K562 (cell line): ENCODE measurements around the gene THAP2. TPM values are rescaled to one million over a fixed set of nuclear protein-coding genes. Genes with fewer than 3 reads are reported as not detected.

Source experiments
- CXXC5 ChIP-seq: fragments of 250-450 bp; sonication (Bioruptor Pico); IDR thresholded peaks from 2 replicates; pipeline ENCODE4 v1.8.0; 2022; ENCODE audit warnings: inconsistent platforms, mild to moderate bottlenecking, moderate library complexity
- DMBX1 ChIP-seq: fragments of 250-450 bp; sonication (Bioruptor Pico); IDR thresholded peaks from 2 replicates; pipeline ENCODE4 v1.8.0; 2022; ENCODE audit warnings: inconsistent platforms, mild to moderate bottlenecking, moderate library complexity, borderline replicate concordance
- ELF1 ChIP-seq: fragments of 200-800 bp; sonication (Bioruptor generic); IDR thresholded peaks from 2 replicates; pipeline ENCODE4 v1.6.1; 2016; ENCODE audit warnings: missing genetic modification characterization, missing compliant biosample characterization
- GABPA ChIP-seq: fragments of 200-800 bp; sonication (Bioruptor generic); conservative IDR thresholded peaks from 2 replicates; pipeline ENCODE4 v1.6.1; 2016; ENCODE audit warnings: low read depth, missing genetic modification characterization, missing compliant biosample characterization
- GABPB1 ChIP-seq: sonication (generic); formaldehyde crosslinking; IDR thresholded peaks from 2 replicates; pipeline ENCODE4 v1.8.0; 2022; ENCODE audit warnings: mild to moderate bottlenecking, missing genetic modification reagents
- L3MBTL2 ChIP-seq: fragments of 450-650 bp; IDR thresholded peaks from 2 replicates; pipeline ENCODE4 v1.6.1; 2016; ENCODE audit warnings: mild to moderate bottlenecking, moderate library complexity
- LARP7 ChIP-seq: fragments of 450-650 bp; IDR thresholded peaks from 2 replicates; pipeline ENCODE4 v1.6.1; 2016
- MAZ ChIP-seq, 2 experiments: fragments of 450-650 bp in 1 of 2; sonication (generic) in 1 of 2; formaldehyde crosslinking; IDR thresholded peaks in 1 of 2; conservative IDR thresholded peaks in 1 of 2; 2 replicates each; pipeline versions ENCODE4 v1.4.0 to v1.5.0; 2020; ENCODE audit warnings: mild to moderate bottlenecking in 1 of 2, missing genetic modification reagents in 1 of 2
- MBD2 ChIP-seq: sonication (generic); IDR thresholded peaks from 2 replicates; pipeline ENCODE4 v1.6.1; 2016; ENCODE audit warnings: low read depth, borderline replicate concordance
- NCOA1 ChIP-seq: fragments of 450-650 bp; IDR thresholded peaks from 2 replicates; pipeline ENCODE4 v1.6.1; 2016; ENCODE audit warnings: low read depth
- PHB ChIP-seq: fragments of 250-450 bp; sonication (Bioruptor Pico); IDR thresholded peaks from 2 replicates; pipeline ENCODE4 v1.5.0; 2021
- POLR2A ChIP-seq: fragments of 450-650 bp; conservative IDR thresholded peaks from 2 replicates; pipeline ENCODE4 v1.6.1; 2016
- POLR2H ChIP-seq: IDR thresholded peaks from 2 replicates; pipeline ENCODE4 v1.6.1; 2016; ENCODE audit warnings: missing genetic modification characterization, low read depth, mild to moderate bottlenecking, control low read depth, missing compliant biosample characterization, moderate library complexity
- PREB ChIP-seq: sonication (generic); formaldehyde crosslinking; IDR thresholded peaks from 2 replicates; pipeline ENCODE4 v1.8.1; 2023; ENCODE audit warnings: mild to moderate bottlenecking, missing genetic modification reagents
- RNF2 ChIP-seq: sonication (generic); IDR thresholded peaks from 2 replicates; pipeline ENCODE4 v1.6.1; 2016
- RUNX1 ChIP-seq: sonication (generic); IDR thresholded peaks from 2 replicates; pipeline ENCODE4 v1.6.1; 2016; ENCODE audit warnings: antibody characterized with exemption, low read depth
- TBP ChIP-seq: optimal IDR thresholded peaks from 2 replicates; pipeline ENCODE3; 2011; ENCODE audit warnings: low read depth, low read length, improper control_type of control experiment
- TCF7L2 ChIP-seq: fragments of 150-350 bp; IDR thresholded peaks from 2 replicates; pipeline ENCODE4 v1.6.1; 2016; ENCODE audit warnings: low read depth, mild to moderate bottlenecking, low read length, moderate library complexity
- ZBTB17 ChIP-seq: fragments of 450-650 bp; formaldehyde crosslinking; IDR thresholded peaks from 2 replicates; pipeline ENCODE4 v1.4.0; 2020; ENCODE audit warnings: mild to moderate bottlenecking
- ZZZ3 ChIP-seq: fragments of 450-650 bp; IDR thresholded peaks from 2 replicates; pipeline ENCODE4 v1.6.1; 2016; ENCODE audit warnings: antibody characterized with exemption, mild to moderate bottlenecking, moderate library complexity
- polyA plus RNA-seq, 8 experiments: library from polyadenylated mRNA; depleted of rRNA in 4 of 8; stranded (reverse) in 5 of 8; unstranded in 3 of 8; fragments of >200 nt; fragmentation: Nextera tagmentation in 2 of 8; fragmentation: Illumina TruSeq in 1 of 8; extraction: Ambion mirVana in 2 of 8; extraction: Trizol in 1 of 8; gene quantifications; 2 replicates each; pipeline versions ENCODE4 v1.2.1 to v1.2.3, GENCODE V29; 2011 to 2014; ENCODE audit warnings: inconsistent platforms in 1 of 8, missing spikeins in 1 of 8
- total RNA-seq, 7 experiments: library from RNA; depleted of rRNA in 6 of 7; stranded (reverse); fragments of >200 nt in 6 of 7; fragmentation: Illumina TruSeq in 2 of 7; extraction: Trizol in 2 of 7; gene quantifications; 2 replicates each; pipeline versions ENCODE4 v1.2.1 to v1.2.3, GENCODE V29; 2011 to 2021; ENCODE audit warnings: low replicate concordance in 1 of 7
- TF ChIP-seq, protein P1 (sequence below): fragments of 450-650 bp; IDR thresholded peaks from 2 replicates; pipeline ENCODE4 v1.6.1; 2016; ENCODE audit warnings: missing biosample characterization, missing genetic modification characterization
- TF ChIP-seq, protein P2 (sequence below): sonication (generic); formaldehyde crosslinking; IDR thresholded peaks from 2 replicates; pipeline ENCODE4 v1.8.0; 2022; ENCODE audit warnings: missing genetic modification reagents, mild to moderate bottlenecking, moderate library complexity, borderline replicate concordance
- TF ChIP-seq, protein P3 (sequence below), 2 experiments: fragments of 250-450 bp in 1 of 2; fragments of 450-650 bp in 1 of 2; sonication (Bioruptor Pico) in 1 of 2; IDR thresholded peaks; 2 replicates each; pipeline versions ENCODE4 v1.6.1 to v1.8.0; 2016 to 2021; ENCODE audit warnings: mild to moderate bottlenecking in 2 of 2, moderate library complexity in 2 of 2, missing compliant biosample characterization in 1 of 2, missing genetic modification characterization in 1 of 2
- TF ChIP-seq, protein P4 (sequence below), 2 experiments: fragments of 450-650 bp; IDR thresholded peaks; 2 replicates each; pipeline ENCODE4 v1.6.1; 2016

THAP2 gene
- total and polyA plus RNA-seq, 9 of the 15 experiments (the other 6 are each of a cell fraction or from before 2014, with no cell fraction given) = 1.8 to 18.9 (median 7.3) TPM

- peak; percentile 4 to 66; a peak in 2 of 4 replicates for TF ChIP-seq MAZ (CRISPR knock-in tag; conservative IDR thresholded peaks at IDR 0.05 in 1 of 2, IDR thresholded peaks at IDR 0.05 in 1 of 2)
- TF ChIP-seq, protein P1, sequence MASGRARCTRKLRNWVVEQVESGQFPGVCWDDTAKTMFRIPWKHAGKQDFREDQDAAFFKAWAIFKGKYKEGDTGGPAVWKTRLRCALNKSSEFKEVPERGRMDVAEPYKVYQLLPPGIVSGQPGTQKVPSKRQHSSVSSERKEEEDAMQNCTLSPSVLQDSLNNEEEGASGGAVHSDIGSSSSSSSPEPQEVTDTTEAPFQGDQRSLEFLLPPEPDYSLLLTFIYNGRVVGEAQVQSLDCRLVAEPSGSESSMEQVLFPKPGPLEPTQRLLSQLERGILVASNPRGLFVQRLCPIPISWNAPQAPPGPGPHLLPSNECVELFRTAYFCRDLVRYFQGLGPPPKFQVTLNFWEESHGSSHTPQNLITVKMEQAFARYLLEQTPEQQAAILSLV (tag) = 0 out of 2 replicates have a peak, but pooled peaks have one; percentile 11
- peak; percentile 66 for TF ChIP-seq CXXC5
- TF ChIP-seq GABPB1 = peak; percentile 94
- 0 out of 2 replicates have a peak, but pooled peaks have one; percentile 36 for TF ChIP-seq LARP7
- TF ChIP-seq, protein P2, sequence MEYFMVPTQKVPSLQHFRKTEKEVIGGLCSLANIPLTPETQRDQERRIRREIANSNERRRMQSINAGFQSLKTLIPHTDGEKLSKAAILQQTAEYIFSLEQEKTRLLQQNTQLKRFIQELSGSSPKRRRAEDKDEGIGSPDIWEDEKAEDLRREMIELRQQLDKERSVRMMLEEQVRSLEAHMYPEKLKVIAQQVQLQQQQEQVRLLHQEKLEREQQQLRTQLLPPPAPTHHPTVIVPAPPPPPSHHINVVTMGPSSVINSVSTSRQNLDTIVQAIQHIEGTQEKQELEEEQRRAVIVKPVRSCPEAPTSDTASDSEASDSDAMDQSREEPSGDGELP (CRISPR knock-in tag) = peak; percentile 59
- peak; percentile 24; the same call in 1 of the 2 replicates for TF ChIP-seq ZBTB17 (CRISPR knock-in tag)
- TF ChIP-seq PREB (CRISPR knock-in tag) = peak; percentile 22; the same call in 1 of the 2 replicates
- peak; percentile 27; the same call in 1 of the 2 replicates for TF ChIP-seq TCF7L2
- TF ChIP-seq GABPA = peak; percentile 97
- TF ChIP-seq ELF1 = peak; percentile 93
- peak; percentile 71 for TF ChIP-seq DMBX1
- peak; percentile 74; the same call in 1 of the 2 replicates for TF ChIP-seq MBD2
- TF ChIP-seq TBP = peak; percentile 90
- TF ChIP-seq POLR2A = peak; percentile 91
- TF ChIP-seq POLR2H = peak; percentile 86
- TF ChIP-seq, protein P3, sequence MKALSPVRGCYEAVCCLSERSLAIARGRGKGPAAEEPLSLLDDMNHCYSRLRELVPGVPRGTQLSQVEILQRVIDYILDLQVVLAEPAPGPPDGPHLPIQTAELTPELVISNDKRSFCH (CRISPR knock-in tag; IDR thresholded peaks at IDR 0.05) = no peak
- TF ChIP-seq, protein P3 (tag; IDR thresholded peaks at IDR 0.05) = peak; percentile 62
- 0 out of 2 replicates have a peak, but pooled peaks have one; percentile 32 for TF ChIP-seq RUNX1
- no peak for TF ChIP-seq RNF2
- TF ChIP-seq NCOA1 = peak; percentile 78
- no peak for TF ChIP-seq ZZZ3
- 0 out of 2 replicates have a peak, but pooled peaks have one; percentile 67 for TF ChIP-seq PHB (CRISPR knock-in tag)
- TF ChIP-seq, protein P4, sequence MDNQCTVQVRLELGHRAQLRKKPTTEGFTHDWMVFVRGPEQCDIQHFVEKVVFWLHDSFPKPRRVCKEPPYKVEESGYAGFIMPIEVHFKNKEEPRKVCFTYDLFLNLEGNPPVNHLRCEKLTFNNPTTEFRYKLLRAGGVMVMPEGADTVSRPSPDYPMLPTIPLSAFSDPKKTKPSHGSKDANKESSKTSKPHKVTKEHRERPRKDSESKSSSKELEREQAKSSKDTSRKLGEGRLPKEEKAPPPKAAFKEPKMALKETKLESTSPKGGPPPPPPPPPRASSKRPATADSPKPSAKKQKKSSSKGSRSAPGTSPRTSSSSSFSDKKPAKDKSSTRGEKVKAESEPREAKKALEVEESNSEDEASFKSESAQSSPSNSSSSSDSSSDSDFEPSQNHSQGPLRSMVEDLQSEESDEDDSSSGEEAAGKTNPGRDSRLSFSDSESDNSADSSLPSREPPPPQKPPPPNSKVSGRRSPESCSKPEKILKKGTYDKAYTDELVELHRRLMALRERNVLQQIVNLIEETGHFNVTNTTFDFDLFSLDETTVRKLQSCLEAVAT (IDR thresholded peaks at IDR 0.05) = peak; percentile 82 to 88
- peak; percentile 21; the same call in 1 of the 2 replicates for TF ChIP-seq L3MBTL2
These were observed at the start of gene THAP2, which contains the start of gene ZFC3H1 (continued) for GRCh38 chr12:71663561-71664410.
